Stomach (tissue), 4 donors: Measurements from ENCODE around the gene MARCHF5.

Experiments
- EP300 ChIP-seq: sonication (generic); formaldehyde crosslinking; IDR thresholded peaks from one replicate; pipeline ENCODE4 v1.6.1; 2017; ENCODE audit warnings: antibody characterized with exemption
- POLR2A ChIP-seq, 4 donors: fragments of 450-650 bp; IDR thresholded peaks; one replicate each; pipeline ENCODE4 v1.6.1; 2016; ENCODE audit warnings: antibody characterized with exemption in 4 of 4, control low read depth in 2 of 4, mild to moderate bottlenecking in 1 of 4, moderate library complexity in 1 of 4
- POLR2AphosphoS5 ChIP-seq, 3 donors: sonication (generic); formaldehyde crosslinking; IDR thresholded peaks; one replicate each; pipeline ENCODE4 v1.6.1; 2016; ENCODE audit warnings: antibody characterized with exemption in 3 of 3
- TF ChIP-seq, protein P1 (sequence below), 7 experiments: fragments of 450-650 bp in 4 of 7; fragments of 200-600 bp in 3 of 7; sonication (generic) in 3 of 7; IDR thresholded peaks; one replicate each; pipeline ENCODE4 v1.5.1; 2016 to 2019; ENCODE audit warnings: antibody characterized with exemption in 7 of 7, control low read depth in 2 of 7, mild to moderate bottlenecking in 1 of 7

DNA sequence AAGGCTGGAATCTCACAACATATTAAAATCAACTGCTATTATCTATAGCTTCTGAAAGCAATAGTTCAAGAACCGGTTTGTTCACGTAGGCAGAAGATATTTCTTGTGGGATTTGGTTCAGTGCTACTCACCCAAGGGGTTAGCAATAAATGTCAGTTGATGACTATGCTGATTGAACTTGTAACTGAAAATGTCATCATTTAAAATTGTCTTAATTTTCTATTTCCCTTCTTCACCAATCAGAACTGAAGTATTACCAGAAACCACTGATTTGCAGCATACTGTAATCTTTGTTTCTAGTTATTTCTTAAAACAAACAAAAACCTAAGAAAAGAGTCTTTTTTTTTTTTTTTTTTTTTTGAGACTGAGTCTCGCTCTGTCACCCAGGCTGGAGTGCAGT, 46.2 kb upstream of the MARCHF5 start:
- TF ChIP-seq, protein P1, sequence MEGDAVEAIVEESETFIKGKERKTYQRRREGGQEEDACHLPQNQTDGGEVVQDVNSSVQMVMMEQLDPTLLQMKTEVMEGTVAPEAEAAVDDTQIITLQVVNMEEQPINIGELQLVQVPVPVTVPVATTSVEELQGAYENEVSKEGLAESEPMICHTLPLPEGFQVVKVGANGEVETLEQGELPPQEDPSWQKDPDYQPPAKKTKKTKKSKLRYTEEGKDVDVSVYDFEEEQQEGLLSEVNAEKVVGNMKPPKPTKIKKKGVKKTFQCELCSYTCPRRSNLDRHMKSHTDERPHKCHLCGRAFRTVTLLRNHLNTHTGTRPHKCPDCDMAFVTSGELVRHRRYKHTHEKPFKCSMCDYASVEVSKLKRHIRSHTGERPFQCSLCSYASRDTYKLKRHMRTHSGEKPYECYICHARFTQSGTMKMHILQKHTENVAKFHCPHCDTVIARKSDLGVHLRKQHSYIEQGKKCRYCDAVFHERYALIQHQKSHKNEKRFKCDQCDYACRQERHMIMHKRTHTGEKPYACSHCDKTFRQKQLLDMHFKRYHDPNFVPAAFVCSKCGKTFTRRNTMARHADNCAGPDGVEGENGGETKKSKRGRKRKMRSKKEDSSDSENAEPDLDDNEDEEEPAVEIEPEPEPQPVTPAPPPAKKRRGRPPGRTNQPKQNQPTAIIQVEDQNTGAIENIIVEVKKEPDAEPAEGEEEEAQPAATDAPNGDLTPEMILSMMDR (IDR thresholded peaks at IDR 0.05) = no peak
- no peak for TF ChIP-seq EP300
- TF ChIP-seq POLR2AphosphoS5 (IDR thresholded peaks at IDR 0.05) = no peak
- no peak for TF ChIP-seq POLR2A (IDR thresholded peaks at IDR 0.05)
